NCI-H128 (cell line): ENCODE data around the gene KLRC1.
"Not testable (repeated sequence)": the region's sequence is repeated elsewhere in the genome, so short reads cannot be mapped to it uniquely, and the experiment has no call there.

Experiments
- DNase-seq: peaks from one replicate; lab custom pipeline; 2025; ENCODE audit not compliant: unreplicated experiment; lab: John Stamatoyannopoulos, UW

KLRC1 gene

GRCh38 chr12:10422159-10422558 is 31.0 kb downstream of the KLRC1 start:
- not testable (repeated sequence) for DNase-seq

DNA sequence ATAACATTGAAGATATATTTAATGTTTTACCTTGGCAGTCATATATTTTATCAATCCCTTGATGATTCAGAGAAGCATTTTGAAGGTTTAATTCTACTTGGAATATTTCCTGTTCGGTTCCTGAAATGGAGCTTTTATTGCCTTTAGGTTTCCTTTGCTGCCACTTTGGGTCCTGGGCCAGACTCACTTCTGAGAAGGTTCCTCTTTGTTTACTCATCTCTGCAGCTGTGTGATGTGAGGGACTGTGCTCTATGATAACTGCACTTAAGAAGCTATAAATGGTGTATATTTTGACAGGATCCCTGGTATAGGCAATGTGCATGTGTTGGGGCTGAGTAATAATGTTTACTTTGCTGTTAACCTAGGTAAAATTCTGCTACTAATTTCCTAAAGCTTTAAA is 32.8 kb downstream of the KLRC1 start, which contains the start of gene KLRC3:
TSS of gene KLRC3 (minus strand) at position 262 of the 400 bp plus-strand sequence. CDS start at position 217, 45 bp downstream.
- DNase-seq = not testable (repeated sequence)

- DNase-seq = no peak
These were observed 43.8 kb downstream of the KLRC1 start, which contains the start of gene KLRC4 for GRCh38 chr12:10409392-10409791. KLRC4 (minus strand) TSS chr12:10409757; CDS start chr12:10409575, 182 bp downstream.

- DNase-seq = no peak
These were observed 44.3 kb downstream of the KLRC1 start for GRCh38 chr12:10408842-10409241.

GRCh38 chr12:10406725-10407124 is 46.5 kb downstream of the KLRC1 start:
- no peak for DNase-seq

DNA sequence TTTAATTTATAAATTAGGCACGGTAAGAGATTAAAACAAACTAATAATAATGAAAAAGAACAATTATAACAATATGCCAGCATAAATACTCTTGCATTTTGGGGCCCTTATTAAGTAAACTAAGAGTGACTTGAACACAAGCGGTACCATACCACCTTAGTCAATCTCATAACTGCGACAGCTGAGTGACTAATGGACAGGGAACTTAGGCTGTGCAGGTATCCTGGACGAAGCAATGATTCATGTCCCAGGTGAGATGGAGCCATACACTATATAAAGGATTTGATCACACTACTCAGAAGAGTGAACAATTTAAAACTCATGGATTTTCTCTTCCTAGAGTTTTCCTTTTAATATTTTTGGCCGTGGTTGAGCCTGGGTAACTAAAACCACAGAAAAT is 47.9 kb downstream of the KLRC1 start:
- no peak for DNase-seq

DNA sequence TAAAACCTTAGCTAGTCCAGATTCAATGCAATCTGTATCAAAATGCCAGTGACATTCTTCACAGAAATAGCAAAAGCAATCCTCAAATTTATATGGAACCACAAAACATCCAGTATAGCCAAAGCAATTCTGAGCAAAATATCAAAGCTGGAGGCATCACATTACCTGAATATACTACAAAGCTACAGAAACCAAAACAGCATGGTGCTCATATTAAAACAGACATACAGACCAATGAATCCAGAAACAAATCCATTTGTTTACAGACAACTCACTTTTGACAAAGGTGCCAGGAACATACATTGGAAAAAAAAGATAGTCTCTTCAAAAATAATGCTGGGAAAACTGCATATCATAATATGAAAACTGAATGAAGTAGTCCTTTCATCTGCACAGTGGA is 48.4 kb downstream of the KLRC1 start:
- DNase-seq = no peak

DNA sequence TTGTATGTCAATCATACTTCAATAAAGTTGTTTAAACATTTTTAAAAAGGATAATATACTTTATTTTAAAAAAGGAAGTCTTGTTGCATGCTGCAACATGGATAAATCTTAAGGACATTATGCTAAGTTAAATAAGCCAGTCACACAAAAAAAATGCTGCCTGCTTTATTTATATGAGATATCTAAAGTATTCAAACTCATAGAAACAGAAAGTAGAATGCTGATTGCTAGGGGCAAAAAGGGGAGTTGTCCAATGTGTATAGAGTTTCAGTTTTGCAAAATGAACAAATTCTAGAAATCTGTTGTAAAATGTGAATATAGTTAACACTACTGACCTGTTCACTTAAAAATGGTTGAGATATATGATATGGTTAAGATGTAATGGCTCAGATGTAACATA is 52.3 kb downstream of the KLRC1 start:
- no peak for DNase-seq

- DNase-seq = no peak
These were observed 55.0 kb downstream of the KLRC1 start for GRCh38 chr12:10398168-10398567.

GRCh38 chr12:10397296-10397695 is 55.9 kb downstream of the KLRC1 start:
- no peak for DNase-seq

DNA sequence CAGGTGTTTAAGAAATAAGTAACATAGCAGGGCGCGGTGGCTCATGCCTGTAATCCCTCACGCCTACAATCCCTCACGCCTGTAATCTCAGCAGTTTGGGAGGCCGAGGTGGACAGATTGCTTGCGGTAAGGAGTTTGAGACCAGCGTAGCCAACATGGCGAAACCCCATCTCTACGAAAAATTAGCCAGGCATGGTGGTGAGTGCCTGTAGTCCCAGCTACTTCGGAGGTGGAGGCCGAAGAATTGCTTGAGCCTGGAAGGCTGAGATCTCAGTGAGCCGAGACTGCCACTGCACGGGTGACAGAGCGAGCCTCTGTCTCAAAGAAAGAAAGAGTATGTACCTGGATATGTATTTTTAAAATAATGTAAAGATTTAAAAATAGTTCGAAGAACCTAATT is 57.0 kb downstream of the KLRC1 start:
- not testable (repeated sequence) for DNase-seq
